Stimulated activated CD8-positive, alpha-beta memory T cell treated with anti-CD3 and anti-CD28 coated beads, Interleukin-7, amount 100 ng/mL, for 24 hours (primary cell): ENCODE data around the gene IMPA2.
A peak's percentile ranks its signal among the peaks of the same experiment; 100 is the strongest.
"Not testable (repeated sequence)": the region's sequence is repeated elsewhere in the genome, so short reads cannot be mapped to it uniquely, and the experiment has no call there.

Source experiments
- DNase-seq: peaks from one replicate; pipeline ENCODE4 v3.0.0-alpha.2; 2020; ENCODE audit warnings: low read depth

The IMPA2 gene

GRCh38 chr18:12029786-12030584 lies 48.7 kb downstream of the IMPA2 start:
- DNase-seq: no peak

DNA sequence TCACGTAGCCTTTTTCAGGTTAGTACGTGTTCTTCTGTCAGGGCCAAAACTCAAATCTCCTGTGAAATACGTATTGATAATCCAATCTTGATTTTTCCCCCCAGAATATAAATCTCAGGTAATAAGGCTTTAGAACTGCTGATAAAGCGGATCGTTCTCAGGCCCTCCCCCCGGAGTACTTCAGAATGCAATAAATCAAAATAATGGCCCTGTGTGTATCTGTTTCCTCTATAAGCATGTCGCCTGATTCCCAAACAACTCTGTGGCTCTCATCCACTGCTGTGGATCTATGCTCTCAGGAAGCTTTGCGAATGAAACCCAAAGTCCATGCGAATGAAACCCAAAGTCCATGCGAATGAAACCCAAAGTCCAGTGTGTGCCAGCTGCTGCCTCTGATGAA lies 49.4 kb downstream of the IMPA2 start:
- no peak for DNase-seq

DNA sequence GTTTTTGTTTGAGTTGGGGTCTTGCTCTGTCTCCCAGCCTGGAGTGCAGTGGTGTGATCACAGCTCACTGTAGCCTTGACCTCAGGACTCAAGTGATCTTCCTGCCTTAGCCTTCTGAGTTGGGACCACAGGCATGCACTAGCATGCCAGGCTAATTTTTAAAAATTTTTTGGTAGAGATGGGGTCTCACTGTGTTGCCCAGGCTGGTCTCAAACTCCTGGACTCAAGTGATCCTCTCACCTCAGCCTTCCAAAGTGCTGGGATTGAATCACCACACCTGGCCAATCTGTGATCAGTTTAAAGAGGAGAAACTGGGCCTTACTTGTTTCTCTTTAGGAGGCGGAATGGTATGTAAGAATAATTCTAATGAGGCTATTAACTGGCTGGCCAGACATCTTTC lies 49.9 kb downstream of the IMPA2 start:
- DNase-seq: no peak

- DNase-seq: no peak
These were observed 50.5 kb downstream of the IMPA2 start for GRCh38 chr18:12031846-12032245.

- DNase-seq: no peak
These were observed 51.7 kb downstream of the IMPA2 start for GRCh38 chr18:12032786-12033642.

DNA sequence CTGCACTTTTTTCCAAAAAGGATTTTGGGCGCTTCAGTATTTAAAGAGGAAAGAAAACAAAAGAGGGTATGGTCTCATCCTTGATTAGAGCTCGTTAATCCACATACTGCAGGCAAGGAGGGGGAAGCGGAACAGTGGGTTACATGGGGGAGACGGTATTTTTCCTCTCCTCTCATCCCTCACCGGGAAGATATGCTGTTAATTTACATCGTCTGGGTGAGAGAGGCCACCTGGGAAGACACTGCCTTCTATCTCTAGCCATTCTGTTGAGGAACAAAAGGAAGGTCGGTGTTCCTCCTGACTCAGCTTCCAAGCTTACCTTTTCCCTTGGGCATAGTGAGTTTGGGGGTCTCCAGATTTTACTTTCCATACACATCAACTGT lies 52.3 kb downstream of the IMPA2 start:
- DNase-seq: no peak

GRCh38 chr18:12034241-12035100 lies 53.2 kb downstream of the IMPA2 start:
- DNase-seq: no peak

GRCh38 chr18:12035481-12035880 lies 54.2 kb downstream of the IMPA2 start:
- DNase-seq: no peak

- no peak for DNase-seq
These were observed 55.0 kb downstream of the IMPA2 start for GRCh38 chr18:12036201-12036751.

DNA sequence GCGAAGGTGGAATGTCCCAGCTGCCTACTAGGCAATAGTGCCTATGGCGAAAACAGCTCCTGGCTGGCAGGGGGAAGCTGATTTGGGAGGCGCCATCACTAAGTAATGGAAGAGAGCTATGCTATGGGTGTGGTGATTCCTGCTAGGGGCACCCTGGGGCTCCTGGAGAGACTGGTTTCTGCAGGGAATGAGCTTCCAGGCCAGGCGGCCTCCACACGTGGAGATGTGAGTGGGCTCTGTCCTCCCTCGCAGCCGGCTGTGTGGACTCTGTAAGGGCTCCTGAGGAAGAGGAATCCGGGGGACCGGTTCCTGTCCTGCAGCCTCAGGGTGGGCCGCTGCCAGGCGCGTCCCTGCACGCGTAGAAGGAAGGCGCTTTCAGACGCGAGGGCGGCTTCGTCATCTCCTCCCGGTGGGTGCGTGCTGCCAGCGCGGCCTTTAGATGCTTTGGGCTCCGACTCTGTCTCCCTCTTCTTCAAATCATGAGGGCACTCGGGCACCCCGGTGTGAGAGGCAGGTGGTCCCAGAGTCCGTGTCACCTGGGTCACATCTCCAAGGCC lies 56.9 kb downstream of the IMPA2 start:
- DNase-seq: peak; percentile 3

DNA sequence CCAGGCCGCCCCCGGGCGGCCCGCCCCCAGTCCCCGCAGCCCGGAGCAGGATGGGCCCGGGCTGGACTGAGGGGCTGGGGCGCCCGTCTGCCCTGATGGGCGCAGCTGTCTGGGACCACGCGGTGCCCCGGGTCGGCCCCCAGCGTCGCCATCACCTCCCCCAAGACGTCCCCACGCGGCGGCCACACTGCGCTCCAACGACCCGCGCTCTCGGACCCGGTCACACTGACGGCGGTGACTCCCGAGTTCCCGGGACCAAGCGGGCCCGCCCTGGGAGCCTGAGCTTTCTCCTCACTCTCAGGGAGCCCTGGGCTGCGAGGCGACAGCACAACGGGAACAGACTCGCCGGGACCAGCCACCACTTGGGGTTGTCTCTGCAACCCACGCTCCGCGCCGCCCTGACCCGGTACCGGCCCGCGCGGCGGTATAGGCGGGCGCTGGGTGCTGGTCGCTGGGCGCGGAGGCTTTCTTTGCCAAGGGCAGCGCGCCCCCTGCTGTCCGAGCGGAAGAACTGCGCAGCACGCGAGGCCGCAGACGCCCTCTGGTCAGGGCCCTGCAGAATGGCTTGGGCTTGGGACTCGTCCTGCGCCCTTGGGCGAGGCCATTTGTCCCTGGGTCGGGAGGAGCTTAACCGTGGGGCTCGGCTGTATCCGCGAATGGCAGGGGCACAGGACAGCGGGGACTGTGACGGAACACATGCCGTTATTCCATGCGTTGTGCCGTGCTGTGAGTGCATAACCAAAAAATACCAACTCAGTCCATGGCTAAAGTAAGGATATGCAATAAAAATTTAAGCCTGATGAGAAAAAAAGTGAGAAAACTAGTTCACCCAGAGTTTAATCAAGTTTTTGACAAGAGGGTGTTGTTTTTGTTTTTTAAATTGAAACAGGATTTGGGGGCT lies 57.6 kb downstream of the IMPA2 start:
- peak; percentile 56 for DNase-seq

DNA sequence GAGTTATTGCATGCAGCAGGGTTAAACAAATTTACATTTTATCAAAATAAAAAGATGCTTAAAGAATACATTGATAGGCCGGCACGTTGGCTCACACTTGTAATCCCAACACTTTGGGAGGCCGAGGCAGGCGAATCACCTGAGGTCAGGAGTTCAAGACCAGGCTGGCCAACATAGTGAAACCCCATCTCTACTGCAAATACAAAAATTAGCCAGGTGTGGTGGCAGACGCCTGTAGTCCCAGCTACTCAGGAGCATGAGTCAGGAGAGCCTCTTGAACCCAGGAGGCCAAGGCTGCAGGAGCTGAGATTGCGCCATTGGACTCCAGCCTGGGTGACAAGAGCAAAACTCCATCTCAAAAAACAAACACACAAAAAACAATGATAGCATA lies 58.2 kb downstream of the IMPA2 start:
- not testable (repeated sequence) for DNase-seq

DNA sequence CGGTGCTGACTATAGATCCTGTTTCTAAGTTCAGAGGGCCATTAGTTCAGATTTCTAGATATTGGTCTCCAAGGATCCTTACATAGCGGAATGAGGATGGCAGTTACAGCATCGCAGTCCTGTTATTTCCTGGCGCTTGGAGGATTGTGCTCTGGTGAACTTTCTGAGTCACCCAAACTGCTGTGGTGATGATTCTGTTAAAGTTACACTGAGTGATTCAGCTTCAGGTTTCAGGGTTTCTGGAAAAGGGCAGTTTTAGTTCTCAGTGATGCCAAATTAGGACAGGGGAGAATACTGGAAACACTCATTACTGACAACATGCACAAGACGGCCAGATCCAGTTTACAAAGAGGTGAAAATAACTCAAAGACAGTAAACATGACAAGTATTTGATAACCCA lies 60.3 kb downstream of the IMPA2 start:
- DNase-seq: no peak

GRCh38 chr18:12043811-12044210 lies 62.5 kb downstream of the IMPA2 start:
- DNase-seq: no peak

- DNase-seq: no peak
These were observed 63.3 kb downstream of the IMPA2 start for GRCh38 chr18:12044591-12044990.

DNA sequence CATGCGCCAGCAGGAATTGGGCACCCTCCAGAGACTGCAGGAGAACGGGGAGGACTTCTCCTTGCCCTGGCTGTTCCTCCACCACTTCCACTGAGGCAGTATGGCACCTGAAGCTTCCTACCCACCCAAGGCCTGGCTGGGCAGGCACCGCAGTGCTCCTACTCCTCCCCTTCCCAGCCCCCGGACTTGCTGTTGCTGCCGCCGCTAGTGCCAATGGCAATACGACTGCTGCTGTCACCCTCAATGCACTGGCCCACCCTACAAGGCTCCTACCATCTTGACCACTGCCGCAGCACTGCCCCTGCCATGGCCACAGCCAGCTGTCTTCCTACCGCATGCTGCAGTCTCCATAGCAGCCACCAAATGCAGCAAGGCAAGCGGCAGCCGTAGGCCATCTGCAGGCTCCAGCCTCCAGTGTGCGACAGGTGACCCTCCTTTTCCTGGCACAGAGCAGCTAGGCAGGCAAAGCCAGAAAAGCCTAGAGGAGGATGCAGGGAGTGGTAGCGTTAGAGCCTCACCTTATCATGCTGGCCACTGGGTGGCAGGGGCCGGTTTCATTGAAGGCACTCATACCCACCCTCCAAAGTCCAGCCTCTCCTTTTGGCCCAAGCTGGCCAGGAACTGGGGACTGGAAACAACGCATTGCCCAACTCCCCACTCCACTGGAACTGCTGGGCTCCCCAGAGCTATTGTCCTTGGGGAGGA lies 64.9 kb downstream of the IMPA2 start:
- no peak for DNase-seq

DNA sequence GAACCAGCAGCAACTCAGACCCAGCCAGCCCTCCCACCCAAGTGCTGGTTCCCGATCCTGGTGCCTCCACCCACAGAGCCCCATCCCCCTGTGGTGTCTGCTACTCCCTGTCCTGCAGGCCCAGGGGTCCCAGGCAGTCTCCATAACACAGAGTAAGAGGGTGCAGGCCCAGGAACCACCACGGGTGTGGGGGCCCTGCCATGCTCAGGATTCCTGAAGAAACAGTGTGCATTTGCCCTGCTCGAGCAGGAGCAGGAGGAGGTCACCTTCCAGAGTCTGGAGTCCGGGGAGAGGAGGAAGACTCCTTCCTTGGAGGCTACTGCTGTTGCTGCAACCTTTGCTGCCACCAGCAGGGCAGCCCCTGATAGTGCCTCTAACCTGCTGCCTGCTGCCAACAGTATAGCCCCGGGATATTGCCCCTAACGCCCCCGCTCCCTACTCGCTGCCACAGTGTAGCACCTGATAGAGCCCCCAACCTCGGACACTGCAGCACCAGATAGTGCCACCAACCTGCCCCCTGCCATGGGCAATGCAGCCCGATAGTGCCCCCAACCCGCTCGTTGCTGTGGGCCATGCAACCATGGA lies 65.5 kb downstream of the IMPA2 start:
- DNase-seq: no peak

DNA sequence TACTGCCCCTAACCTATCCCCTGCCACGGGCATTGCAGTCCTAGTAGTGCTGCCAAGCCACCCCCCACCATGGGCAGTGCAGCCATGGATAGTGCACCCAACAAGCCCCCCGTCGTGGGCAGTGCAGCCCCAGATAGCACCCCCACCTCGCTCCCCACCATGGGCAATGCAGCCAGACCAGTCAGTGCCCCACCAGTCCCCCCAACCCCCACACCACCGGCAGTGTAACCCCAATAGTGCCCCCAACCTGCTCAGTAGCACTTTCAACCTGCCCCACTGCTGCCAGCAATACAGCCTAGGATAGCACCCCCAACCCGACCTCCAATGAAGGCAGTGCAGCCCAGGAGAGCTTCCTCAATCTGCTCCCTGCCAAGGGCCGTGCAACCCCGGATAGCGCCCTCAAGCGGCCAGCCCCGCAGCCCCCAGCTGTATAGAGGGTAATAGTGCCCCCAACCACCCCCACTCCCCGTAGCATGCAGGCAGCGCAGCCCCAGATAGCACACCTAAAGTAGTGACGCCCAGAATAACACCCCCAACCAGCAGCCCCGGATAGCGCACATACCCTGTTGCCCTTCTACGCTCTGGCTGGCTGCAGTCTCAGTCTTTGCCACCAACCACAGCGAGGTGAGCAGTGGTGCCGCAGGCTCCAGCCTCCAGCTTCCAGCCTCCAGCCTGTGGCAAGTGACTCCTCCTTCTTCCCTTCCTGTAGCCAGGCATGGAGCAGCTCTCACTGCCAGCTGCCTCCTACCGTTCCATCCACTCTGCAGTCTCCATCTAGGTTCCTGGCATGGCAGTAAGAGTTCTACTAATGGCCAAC lies 66.9 kb downstream of the IMPA2 start:
- no peak for DNase-seq

DNA sequence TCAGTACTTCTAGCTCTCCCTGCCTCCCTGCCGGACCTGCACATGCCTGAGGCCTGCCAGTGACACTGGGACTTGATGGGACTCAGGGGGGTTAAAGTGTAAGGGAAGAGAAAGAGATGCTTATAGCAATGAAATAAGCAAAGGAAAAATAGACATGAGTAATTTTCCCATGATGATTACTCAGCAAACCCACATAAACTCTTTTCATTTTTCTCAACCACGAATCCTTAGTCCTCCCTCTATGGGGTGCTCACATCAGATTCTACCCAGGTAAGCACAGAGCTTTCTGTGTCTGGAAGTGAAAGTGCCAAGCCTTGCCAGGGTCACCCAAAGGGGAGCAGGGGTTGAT lies 67.5 kb downstream of the IMPA2 start:
- no peak for DNase-seq
